Smooth muscle cell of the brain vasculature (primary cell): ENCODE data around the gene PKP3.
"Not testable (repeated sequence)": the region's sequence is repeated elsewhere in the genome, so short reads cannot be mapped to it uniquely, and the experiment has no call there.

ENCODE experiments used
- DNase-seq: peaks from one replicate; pipeline ENCODE4 v3.0.0-alpha.2; 2012; ENCODE audit warnings: low read depth, low spot score

PKP3 gene

DNA sequence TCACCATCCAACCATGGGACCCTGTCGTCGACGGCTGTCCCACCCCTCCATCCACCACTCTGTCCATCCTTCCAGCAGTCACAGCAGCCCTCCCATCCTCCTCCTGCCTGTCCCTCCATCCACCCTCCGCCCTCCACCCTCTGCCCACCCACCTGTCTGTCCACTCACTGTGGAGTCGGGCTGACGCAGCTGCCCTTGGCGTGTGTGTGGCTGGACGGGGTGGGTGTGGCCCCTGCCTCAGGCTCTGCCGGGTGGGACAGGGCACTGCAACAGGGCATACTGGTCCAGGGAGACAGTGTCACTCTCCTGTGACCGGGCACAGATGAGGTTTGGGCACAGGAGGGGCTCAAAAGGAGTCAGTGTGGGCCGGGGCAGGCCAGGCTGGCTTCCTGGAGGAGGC lies 1.9 kb downstream of the PKP3 start:
- no peak for DNase-seq

GRCh38 chr11:396511-396947 lies 2.5 kb downstream of the PKP3 start:
- DNase-seq, result no peak

DNA sequence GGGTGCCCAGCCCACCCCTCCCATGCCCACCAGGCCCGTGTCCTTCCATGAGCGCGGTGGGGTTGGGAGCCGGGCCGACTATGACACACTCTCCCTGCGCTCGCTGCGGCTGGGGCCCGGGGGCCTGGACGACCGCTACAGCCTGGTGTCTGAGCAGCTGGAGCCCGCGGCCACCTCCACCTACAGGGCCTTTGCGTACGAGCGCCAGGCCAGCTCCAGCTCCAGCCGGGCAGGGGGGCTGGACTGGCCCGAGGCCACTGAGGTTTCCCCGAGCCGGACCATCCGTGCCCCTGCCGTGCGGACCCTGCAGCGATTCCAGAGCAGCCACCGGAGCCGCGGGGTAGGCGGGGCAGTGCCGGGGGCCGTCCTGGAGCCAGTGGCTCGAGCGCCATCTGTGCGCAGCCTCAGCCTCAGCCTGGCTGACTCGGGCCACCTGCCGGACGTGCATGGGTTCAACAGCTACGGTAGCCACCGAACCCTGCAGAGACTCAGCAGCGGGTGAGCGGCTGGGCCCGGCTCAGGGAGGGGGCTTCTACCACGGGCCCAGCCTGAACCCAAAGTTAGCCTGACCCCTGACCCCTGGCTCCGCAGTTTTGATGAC lies 3.0 kb downstream of the PKP3 start:
- DNase-seq, result no peak

DNA sequence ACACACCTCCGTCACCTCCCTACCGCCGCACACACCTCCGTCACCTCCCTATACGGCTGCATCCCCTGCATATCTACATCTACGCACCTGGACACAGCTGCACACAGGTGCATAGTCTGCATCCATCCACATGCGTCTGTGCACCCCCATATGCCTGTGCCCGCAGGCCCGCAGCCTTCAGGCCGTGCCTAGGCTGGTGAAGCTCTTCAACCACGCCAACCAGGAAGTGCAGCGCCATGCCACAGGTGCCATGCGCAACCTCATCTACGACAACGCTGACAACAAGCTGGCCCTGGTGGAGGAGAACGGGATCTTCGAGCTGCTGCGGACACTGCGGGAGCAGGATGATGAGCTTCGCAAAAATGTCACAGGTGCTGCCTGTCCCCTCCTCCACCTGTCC lies 4.8 kb downstream of the PKP3 start:
- no peak for DNase-seq

GRCh38 chr11:399731-400211 lies 5.8 kb downstream of the PKP3 start:
- no peak for DNase-seq

GRCh38 chr11:400241-400689 lies 6.3 kb downstream of the PKP3 start:
- no peak for DNase-seq

- not testable (repeated sequence) for DNase-seq
These were observed 7.2 kb downstream of the PKP3 start for GRCh38 chr11:401196-401595.

GRCh38 chr11:403021-403760 lies 9.2 kb downstream of the PKP3 start:
- DNase-seq, result no peak

DNA sequence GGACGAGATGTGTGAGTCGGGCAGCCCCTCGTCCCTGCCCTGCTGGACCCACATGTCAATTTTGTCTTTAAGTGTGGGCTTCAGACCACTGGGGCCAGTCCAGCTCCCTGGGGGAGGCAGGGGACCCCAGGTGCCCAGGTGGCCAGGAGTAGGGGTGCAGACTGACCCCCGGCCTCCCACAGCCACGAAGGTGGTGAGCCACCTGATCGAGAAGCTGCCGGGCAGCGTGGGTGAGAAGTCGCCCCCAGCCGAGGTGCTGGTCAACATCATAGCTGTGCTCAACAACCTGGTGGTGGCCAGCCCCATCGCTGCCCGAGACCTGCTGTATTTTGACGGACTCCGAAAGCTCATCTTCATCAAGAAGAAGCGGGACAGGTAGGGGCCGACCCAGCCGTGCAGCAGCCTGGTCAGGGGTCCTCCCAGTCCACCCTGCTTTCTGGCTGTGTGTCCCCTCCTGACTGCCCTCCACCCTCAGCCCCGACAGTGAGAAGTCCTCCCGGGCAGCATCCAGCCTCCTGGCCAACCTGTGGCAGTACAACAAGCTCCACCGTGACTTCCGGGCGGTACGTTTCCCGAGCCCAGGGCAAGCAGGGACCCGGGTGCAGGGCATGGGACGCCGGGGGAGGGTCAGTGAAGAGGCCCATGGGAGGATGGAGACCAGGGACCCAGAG lies 9.9 kb downstream of the PKP3 start:
- no peak for DNase-seq

DNA sequence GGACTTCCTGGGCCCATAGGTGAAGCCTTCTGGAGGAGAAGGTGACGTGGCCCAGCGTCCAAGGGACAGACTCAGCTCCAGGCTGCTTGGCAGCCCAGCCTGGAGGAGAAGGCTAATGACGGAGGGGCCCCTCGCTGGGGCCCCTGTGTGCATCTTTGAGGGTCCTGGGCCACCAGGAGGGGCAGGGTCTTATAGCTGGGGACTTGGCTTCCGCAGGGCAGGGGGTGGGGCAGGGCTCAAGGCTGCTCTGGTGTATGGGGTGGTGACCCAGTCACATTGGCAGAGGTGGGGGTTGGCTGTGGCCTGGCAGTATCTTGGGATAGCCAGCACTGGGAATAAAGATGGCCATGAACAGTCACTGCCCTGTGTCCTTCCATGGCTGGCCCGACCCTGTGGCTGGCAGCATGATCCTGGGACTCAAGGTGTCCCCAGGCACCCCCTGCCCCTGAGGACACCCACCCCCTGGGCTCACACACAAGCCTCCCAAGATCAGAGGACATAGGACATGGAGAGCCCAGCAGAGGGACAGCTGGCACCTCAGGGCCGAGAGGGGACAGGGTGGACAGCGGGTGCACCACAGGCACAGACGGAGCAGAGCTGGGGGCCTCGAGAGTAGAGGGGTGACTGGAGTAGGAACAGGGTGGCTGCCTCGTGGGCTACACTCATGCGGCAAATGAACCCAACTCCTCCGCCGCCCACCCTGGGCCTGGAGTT lies 10.7 kb downstream of the PKP3 start:
- DNase-seq, result no peak

- DNase-seq, result no peak
These were observed 11.4 kb downstream of the PKP3 start for GRCh38 chr11:405323-405953.

DNA sequence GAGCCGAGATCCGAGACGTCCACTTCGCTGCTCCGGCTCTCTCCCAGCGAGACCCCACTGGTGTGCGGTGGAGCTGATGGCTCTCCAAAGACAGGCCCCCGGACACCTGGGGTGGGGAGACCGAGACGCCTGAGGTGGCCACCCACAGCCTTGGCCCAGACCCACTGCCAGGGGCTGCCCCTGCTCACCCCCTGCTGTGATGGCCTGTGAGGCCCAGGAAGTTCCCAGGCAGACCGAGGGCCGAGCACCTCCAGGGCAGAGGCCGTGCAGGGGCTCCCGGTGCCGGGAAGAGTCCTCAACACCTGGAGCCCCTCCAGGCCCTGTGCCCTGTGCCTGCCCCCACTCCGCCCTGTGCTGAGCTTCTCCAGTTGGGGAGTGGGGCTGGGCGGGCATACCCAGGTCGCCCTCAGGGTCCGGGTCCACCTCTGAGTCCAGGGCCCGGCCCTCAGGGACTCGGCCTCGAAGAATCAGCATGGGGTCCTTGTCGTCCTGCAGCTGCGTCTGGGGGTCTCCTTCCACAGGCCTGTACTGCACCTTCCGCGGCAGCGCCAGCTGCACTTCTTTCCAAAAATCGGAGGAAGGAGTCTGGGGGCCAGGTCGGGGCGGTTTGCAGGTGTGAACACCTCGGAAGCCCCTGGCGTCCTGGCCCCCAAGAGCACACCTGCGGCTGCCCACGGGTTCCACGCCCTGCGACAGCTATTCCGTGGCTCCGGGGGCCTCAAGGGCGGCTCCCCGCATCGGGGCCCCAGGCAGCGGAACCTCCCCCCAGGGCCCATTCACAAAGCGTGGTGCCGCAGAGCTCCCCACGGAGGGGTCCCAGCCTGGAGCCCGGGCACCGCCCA lies 12.2 kb downstream of the PKP3 start:
- no peak for DNase-seq

DNA sequence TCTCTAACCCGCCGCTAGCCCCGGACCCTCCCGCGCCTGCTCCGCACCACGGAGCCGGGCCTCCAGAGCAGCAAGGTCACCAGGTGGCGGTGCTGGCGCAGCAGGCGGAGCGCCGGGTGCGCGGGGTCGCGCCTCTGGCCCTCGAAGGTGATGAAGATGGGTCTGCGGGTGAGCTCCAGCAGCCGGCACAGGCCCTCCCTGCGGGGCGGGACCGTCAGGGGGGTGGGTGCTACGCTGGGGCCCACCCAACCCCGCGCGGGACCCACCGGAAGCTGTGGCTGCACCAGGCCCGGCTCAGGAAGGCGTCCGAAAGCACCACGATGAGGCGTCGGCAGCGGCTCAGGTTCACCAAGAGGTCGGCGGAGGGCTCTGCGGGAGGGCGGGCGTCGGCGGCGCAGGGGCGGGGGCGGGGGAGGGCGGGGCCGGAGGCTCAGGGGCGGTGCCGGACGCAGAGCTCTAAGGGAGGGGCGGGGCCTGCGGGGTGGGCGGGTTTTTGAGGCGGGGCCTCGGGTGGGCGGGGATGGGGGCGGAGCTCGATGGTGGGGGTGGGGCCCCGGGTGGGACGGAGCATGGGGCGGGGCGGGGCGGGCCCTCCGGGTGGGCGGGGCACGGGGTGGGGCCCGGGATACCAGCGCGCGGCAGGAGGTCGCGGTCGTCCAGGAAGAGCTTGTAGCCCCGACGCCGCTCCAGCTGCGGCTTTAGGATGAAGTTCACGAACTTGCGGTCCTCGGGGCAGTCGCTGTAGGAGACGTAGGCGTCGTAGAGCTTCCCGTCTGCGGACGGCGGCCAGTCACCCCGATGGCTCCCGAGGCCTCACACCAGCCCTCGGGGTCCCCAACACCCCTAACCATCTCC lies 13.0 kb downstream of the PKP3 start:
- peak; percentile 26 for DNase-seq

DNA sequence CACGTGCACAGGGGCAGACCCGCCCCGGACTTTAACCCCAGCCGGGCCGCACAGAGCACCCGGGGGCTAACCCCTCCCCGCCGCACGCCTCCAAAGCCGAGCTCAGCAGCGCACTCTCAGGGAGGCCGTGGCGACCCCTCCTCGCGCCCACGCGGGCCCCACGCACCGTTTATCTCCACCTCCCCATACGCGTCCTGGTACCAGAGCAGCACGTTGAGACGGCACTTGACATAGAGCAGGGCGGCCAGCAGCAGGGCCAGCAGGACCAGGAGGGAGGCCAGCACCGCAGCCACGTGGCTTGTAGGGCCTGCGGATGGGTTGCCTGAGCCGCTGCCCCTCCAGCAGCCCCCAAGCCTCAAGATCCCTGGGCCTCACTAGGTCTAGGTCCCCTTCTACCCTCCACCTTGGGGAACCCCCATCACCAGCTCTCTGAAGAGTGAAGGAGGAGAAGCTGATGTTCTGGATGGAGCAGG lies 13.7 kb downstream of the PKP3 start:
- DNase-seq, result no peak

DNA sequence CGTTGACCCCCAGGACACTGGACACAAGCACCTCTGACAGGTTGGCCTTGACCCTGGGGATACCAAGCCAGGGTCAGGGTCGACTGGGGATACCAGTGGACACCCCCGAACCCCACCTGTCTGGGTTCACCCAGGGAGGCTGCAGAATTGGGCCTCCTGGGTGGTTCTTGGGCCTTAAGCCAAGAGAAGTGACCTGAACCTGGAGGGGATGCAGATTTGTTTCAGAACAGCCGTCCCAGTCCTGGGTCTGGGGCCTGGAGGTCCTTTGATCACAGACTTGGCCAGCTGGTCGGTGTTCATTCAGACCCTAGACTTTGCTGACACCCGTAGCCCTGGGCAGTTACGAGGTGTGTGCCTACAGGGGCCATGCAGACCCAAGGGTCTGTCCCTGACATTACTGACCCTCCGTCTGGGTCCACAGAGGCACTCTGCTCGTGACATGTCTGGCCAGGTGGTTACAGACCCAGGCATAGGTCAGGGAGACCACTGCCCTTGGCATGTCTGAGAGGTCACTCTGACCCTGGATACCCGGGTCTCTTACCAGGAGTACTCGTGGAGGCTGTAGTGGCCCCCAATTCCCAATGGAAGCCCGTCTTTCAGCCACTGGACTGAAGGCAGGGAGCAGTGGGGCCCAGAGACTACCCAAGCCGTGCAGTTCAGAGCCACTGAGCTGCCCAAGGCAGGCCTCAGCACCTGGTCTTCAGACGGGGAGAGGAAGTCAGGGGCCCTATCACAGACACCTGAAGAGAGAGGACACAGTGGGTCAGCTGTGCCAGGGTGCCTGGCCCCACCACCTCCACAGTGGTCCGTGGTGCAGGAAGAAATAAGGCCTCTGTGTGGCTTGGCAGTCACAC lies 14.4 kb downstream of the PKP3 start:
- no peak for DNase-seq

GRCh38 chr11:409008-409599 lies 15.1 kb downstream of the PKP3 start:
- DNase-seq, result no peak

DNA sequence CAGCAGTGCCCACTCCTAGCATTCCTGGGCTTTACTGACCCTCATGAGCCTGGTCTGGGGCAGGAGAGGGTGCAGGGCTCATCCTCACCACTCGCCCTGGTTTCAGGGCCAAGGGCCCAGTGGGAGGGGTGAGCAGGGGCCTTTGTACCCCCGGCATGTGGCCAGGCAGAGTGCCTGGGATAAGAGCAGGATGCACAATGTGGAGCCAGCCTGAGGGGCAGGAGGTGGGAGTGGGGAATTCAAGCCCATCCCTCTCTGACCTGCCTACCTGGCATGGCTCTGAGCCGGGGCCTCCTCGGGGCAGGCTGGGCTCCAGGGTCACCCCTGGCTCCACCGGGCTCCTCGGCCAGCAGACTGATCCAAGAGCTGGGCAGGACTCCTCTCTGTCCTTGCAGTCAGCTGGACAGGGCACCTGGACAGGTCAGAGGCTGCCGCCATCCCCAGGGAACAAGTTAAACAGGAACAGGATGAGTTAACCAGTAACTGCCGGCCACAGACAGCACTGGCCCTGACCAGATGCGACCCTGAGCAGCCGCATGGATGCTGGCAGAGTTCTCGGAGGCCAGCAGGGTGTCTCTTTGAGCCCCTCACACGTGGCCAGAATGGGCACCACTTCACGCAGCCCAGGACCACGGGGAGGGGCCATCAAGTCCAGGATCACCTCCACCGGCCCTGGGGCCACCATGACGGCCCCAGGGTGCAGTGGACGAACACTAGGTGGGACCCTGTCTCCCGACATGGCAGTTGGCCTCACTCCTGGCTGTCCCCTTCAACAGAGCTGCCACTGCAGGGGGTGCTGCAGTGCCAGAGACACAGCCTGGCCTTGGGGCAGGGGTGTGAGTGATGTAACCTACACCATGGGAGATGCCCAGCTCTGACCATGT lies 15.8 kb downstream of the PKP3 start:
- DNase-seq, result no peak
